Activated CD4-positive, alpha-beta T cell treated with anti-CD3 and anti-CD28 coated beads, Interleukin-2, amount 50 U/mL, for 24 hours (primary cell): ENCODE measurements around the gene ICAM1.

ENCODE experiments used
- DNase-seq, 2 donors: peaks; one replicate each; pipeline ENCODE4 v3.0.0-alpha.2; 2020; ENCODE audit warnings: low read depth in 1 of 2, low spot score in 1 of 2

Gene ICAM1

GRCh38 chr19:10292206-10292788, 21.4 kb downstream of the ICAM1 start:
- DNase-seq, result peak; percentile 40 to 48

GRCh38 chr19:10292789-10293636, 22.1 kb downstream of the ICAM1 start:
- no peak for DNase-seq

- DNase-seq, result no peak
Measured at GRCh38 chr19:10293637-10294367, 22.9 kb downstream of the ICAM1 start.

- no peak for DNase-seq
Measured at GRCh38 chr19:10294368-10294697, 23.4 kb downstream of the ICAM1 start.

GRCh38 chr19:10295305-10295846, 24.5 kb downstream of the ICAM1 start:
- DNase-seq, result no peak

- no peak for DNase-seq
Measured at GRCh38 chr19:10295847-10296591, 25.1 kb downstream of the ICAM1 start.

- no peak for DNase-seq
Measured at GRCh38 chr19:10299545-10300458, 28.9 kb downstream of the ICAM1 start.

- DNase-seq, result no peak
Measured at GRCh38 chr19:10305139-10305806, 34.4 kb downstream of the ICAM1 start.

GRCh38 chr19:10306327-10306726, 35.4 kb downstream of the ICAM1 start:
- no peak for DNase-seq

GRCh38 chr19:10309423-10309822, 38.5 kb downstream of the ICAM1 start, which contains the start of gene ZGLP1:
Gene ZGLP1 (minus strand): TSS chr19:10309815.
- DNase-seq, result no peak

GRCh38 chr19:10315335-10316214, 44.7 kb downstream of the ICAM1 start, which contains the start of gene FDX2:
Gene FDX2 (minus strand): TSS chr19:10316015. CDS start chr19:10315996, 19 bp downstream.
- peak; percentile 85 to 89 for DNase-seq

GRCh38 chr19:10316229-10317044, 45.5 kb downstream of the ICAM1 start:
- no peak for DNase-seq

- no peak for DNase-seq
Measured at GRCh38 chr19:10317045-10317856, 46.3 kb downstream of the ICAM1 start.

GRCh38 chr19:10317857-10318462, 47.0 kb downstream of the ICAM1 start:
- DNase-seq, result no peak

GRCh38 chr19:10318807-10319682, 48.1 kb downstream of the ICAM1 start:
- DNase-seq, result no peak
